K562 (cell line): ENCODE results near the gene PUSL1. TPM values are rescaled to one million over a fixed set of nuclear protein-coding genes. Genes with fewer than 3 reads are reported as not detected.

Experiments
- ARID4B ChIP-seq: sonication (generic); formaldehyde crosslinking; IDR thresholded peaks from 2 replicates; pipeline ENCODE4 v1.8.0; 2022; ENCODE audit warnings: mild to moderate bottlenecking, missing genetic modification reagents
- ATF7 ChIP-seq: fragments of 450-650 bp; IDR thresholded peaks from 2 replicates; pipeline ENCODE4 v1.7.1; 2014; ENCODE audit warnings: mild to moderate bottlenecking, moderate library complexity
- CBFB ChIP-seq: sonication (generic); formaldehyde crosslinking; IDR thresholded peaks from 2 replicates; pipeline ENCODE4 v1.4.0; 2020; ENCODE audit warnings: mild to moderate bottlenecking, missing genetic modification reagents
- CEBPG ChIP-seq, 3 experiments: fragments of 200-800 bp in 1 of 3; sonication (Bioruptor generic) in 1 of 3; sonication (generic) in 1 of 3; formaldehyde crosslinking in 1 of 3; IDR thresholded peaks in 2 of 3; conservative IDR thresholded peaks in 1 of 3; 2 replicates each; pipeline versions ENCODE4 v1.6.1 to v1.8.0; 2016 to 2022; ENCODE audit warnings: missing compliant biosample characterization in 2 of 3, missing genetic modification characterization in 2 of 3, mild to moderate bottlenecking in 1 of 3, missing genetic modification reagents in 1 of 3
- FOXA3 ChIP-seq, 2 experiments: fragments of 450-650 bp in 1 of 2; sonication (generic) in 1 of 2; formaldehyde crosslinking; IDR thresholded peaks in 1 of 2; conservative IDR thresholded peaks in 1 of 2; 2 replicates each; pipeline versions ENCODE4 v1.4.0 to v1.8.0; 2020 to 2022; ENCODE audit warnings: mild to moderate bottlenecking in 2 of 2, missing genetic modification reagents in 1 of 2
- FOXP1 ChIP-seq: sonication (generic); formaldehyde crosslinking; IDR thresholded peaks from 2 replicates; pipeline ENCODE4 v1.8.0; 2022; ENCODE audit warnings: mild to moderate bottlenecking, missing genetic modification reagents
- GABPB1 ChIP-seq: sonication (generic); formaldehyde crosslinking; IDR thresholded peaks from 2 replicates; pipeline ENCODE4 v1.8.0; 2022; ENCODE audit warnings: mild to moderate bottlenecking, missing genetic modification reagents
- HMGXB4 ChIP-seq: sonication (generic); formaldehyde crosslinking; IDR thresholded peaks from 2 replicates; pipeline ENCODE4 v1.8.1; 2023; ENCODE audit warnings: mild to moderate bottlenecking, missing genetic modification reagents
- MAX ChIP-seq: sonication (generic); formaldehyde crosslinking; IDR thresholded peaks from 2 replicates; pipeline ENCODE4 v1.9.0; 2022; ENCODE audit warnings: mild to moderate bottlenecking, missing genetic modification reagents
- NR1H2 ChIP-seq: sonication (generic); formaldehyde crosslinking; IDR thresholded peaks from 2 replicates; pipeline ENCODE4 v1.4.0; 2020; ENCODE audit warnings: mild to moderate bottlenecking, missing genetic modification reagents
- NUFIP1 ChIP-seq: fragments of 450-650 bp; IDR thresholded peaks from 2 replicates; pipeline ENCODE4 v1.6.1; 2018; ENCODE audit not compliant: partially characterized antibody
- OTX1 ChIP-seq: fragments of 450-650 bp; formaldehyde crosslinking; IDR thresholded peaks from 2 replicates; pipeline ENCODE4 v1.4.0; 2022; ENCODE audit warnings: mild to moderate bottlenecking
- TEAD4 ChIP-seq, 2 experiments: sonication (generic) in 1 of 2; formaldehyde crosslinking in 1 of 2; IDR thresholded peaks; 2 replicates each; pipeline versions ENCODE4 v1.6.1 to v1.8.0; 2012 to 2022; ENCODE audit warnings: borderline replicate concordance in 1 of 2, inconsistent platforms in 1 of 2, low read length in 1 of 2, mild to moderate bottlenecking in 1 of 2, missing genetic modification reagents in 1 of 2
- YY1 ChIP-seq, 3 experiments: IDR thresholded peaks; 2 replicates each; pipeline ENCODE4 v1.6.1; 2011; ENCODE audit warnings: low read length in 2 of 3, mild to moderate bottlenecking in 2 of 3, moderate library complexity in 2 of 3, borderline replicate concordance in 1 of 3, control low read depth in 1 of 3, low read depth in 1 of 3; ENCODE audit not compliant: insufficient read depth in 3 of 3, insufficient replicate concordance in 2 of 3, control insufficient read depth in 1 of 3, insufficient read length in 1 of 3; ENCODE audit errors: extremely low read depth in 1 of 3
- ZNF830 ChIP-seq: fragments of 250-450 bp; sonication (Bioruptor Pico); IDR thresholded peaks from 2 replicates; pipeline ENCODE4 v1.5.0; 2021; ENCODE audit warnings: mild to moderate bottlenecking
- polyA plus RNA-seq, 8 experiments: library from polyadenylated mRNA; depleted of rRNA in 4 of 8; stranded (reverse) in 5 of 8; unstranded in 3 of 8; fragments of >200 nt; fragmentation: Nextera tagmentation in 2 of 8; fragmentation: Illumina TruSeq in 1 of 8; extraction: Ambion mirVana in 2 of 8; extraction: Trizol in 1 of 8; gene quantifications; 2 replicates each; pipeline versions ENCODE4 v1.2.1 to v1.2.3, GENCODE V29; 2011 to 2014; ENCODE audit warnings: inconsistent platforms in 1 of 8, missing spikeins in 1 of 8
- total RNA-seq, 7 experiments: library from RNA; depleted of rRNA in 6 of 7; stranded (reverse); fragments of >200 nt in 6 of 7; fragmentation: Illumina TruSeq in 2 of 7; extraction: Trizol in 2 of 7; gene quantifications; 2 replicates each; pipeline versions ENCODE4 v1.2.1 to v1.2.3, GENCODE V29; 2011 to 2021; ENCODE audit warnings: low replicate concordance in 1 of 7

The PUSL1 gene
- total and polyA plus RNA-seq, 9 of the 15 experiments (the other 6 are each of a cell fraction or from before 2014, with no cell fraction given), result 0.62 to 86.9 (median 13.6) TPM

- peak; percentile 12; the same call in 1 of the 2 replicates for TF ChIP-seq HMGXB4
- peak; percentile 60; the same call in 1 of the 2 replicates for TF ChIP-seq ARID4B
- TF ChIP-seq NUFIP1, result no peak
- no peak for TF ChIP-seq OTX1 (CRISPR knock-in tag)
- 0 out of 4 replicates have a peak, but pooled peaks of 1 of the 2 experiments have one; percentile 56 for TF ChIP-seq FOXA3 (CRISPR knock-in tag; conservative IDR thresholded peaks at IDR 0.05 in 1 of 2, IDR thresholded peaks at IDR 0.05 in 1 of 2)
- TF ChIP-seq CEBPG (CRISPR knock-in tag; IDR thresholded peaks at IDR 0.05), result 0 out of 2 replicates have a peak, but pooled peaks have one; percentile 5
- no peak for TF ChIP-seq CEBPG (tag; conservative IDR thresholded peaks at IDR 0.05 in 1 of 2, IDR thresholded peaks at IDR 0.05 in 1 of 2)
- no peak for TF ChIP-seq NR1H2 (CRISPR knock-in tag)
- no peak for TF ChIP-seq ZNF830 (CRISPR knock-in tag)
- peak; percentile 54; the same call in 1 of the 2 replicates for TF ChIP-seq MAX
- no peak for TF ChIP-seq ATF7
- no peak for TF ChIP-seq TEAD4 (IDR thresholded peaks at IDR 0.05; ENCODE audit: low read length)
- peak; percentile 72; the same call in 1 of the 2 replicates for TF ChIP-seq TEAD4 (CRISPR knock-in tag; IDR thresholded peaks at IDR 0.05; ENCODE audit: borderline replicate concordance)
- TF ChIP-seq YY1 (IDR thresholded peaks at IDR 0.05; ENCODE audit: borderline replicate concordance in 1 of 3, control insufficient read depth in 1 of 3, extremely low read depth in 1 of 3, insufficient read depth in 3 of 3, insufficient read length in 1 of 3, insufficient replicate concordance in 2 of 3, low read depth in 1 of 3, low read length in 2 of 3), result peak in 1 of 3 experiments; percentile 5
- TF ChIP-seq FOXP1 (CRISPR knock-in tag), result 0 out of 2 replicates have a peak, but pooled peaks have one; percentile 62
- TF ChIP-seq CBFB (CRISPR knock-in tag), result 0 out of 2 replicates have a peak, but pooled peaks have one; percentile 15
- TF ChIP-seq GABPB1 (CRISPR knock-in tag), result 0 out of 2 replicates have a peak, but pooled peaks have one; percentile 1
Observed at GRCh38 chr1:1325288-1326074, 17.1 kb downstream of the PUSL1 start (continued).
